ENCODE results near the gene EPC2.
"Not testable (repeated sequence)": the region's sequence is repeated elsewhere in the genome, so short reads cannot be mapped to it uniquely, and the experiment has no call there.

Gene EPC2

DNA sequence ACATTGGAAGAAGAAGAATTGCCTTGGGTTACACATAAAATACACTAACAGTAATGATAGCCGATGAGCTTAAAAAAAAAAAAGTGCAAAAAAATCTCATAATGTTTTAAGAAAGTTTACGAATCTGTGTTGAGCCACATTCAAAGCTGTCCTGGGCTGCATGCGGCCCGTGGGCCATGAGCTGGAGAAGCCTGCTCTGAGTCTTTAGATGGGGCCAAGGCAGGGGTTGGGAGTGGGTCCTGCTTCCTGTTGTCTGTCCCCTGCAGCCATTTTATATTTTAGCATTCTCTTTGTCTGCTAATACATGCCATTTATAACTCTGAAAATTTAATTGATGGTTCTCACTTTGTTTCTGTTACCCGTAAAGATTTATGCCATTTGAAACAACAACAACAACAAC lies 93.2 kb downstream of the EPC2 start:
- DNase-seq = no peak

GRCh38 chr2:148739454-148740105 lies 95.0 kb downstream of the EPC2 start:
- no peak for DNase-seq

- no peak for DNase-seq
Measured at GRCh38 chr2:148742373-148742772, 97.8 kb downstream of the EPC2 start.

- no peak for DNase-seq
Measured at GRCh38 chr2:148745151-148745851, 100.8 kb downstream of the EPC2 start.

DNA sequence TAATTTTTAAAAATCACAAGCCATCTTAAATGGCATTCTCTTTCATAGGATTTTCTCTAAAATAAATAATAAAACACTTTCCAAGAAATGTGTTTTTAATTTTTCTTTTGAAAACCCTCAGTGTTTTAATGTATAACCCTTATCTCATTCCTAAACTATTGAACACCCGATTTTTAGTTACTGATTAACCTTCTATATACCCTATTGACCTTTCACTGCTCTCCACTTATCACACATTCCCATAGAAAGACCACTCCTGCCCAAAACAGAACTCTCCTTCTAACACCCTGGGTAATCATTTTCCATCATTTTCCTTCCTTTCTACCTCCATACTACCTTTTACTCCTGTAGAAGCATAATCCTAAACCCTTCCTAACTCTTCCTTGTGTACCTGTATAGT lies 102.4 kb downstream of the EPC2 start:
- DNase-seq = no peak

GRCh38 chr2:148751907-148752306 lies 107.4 kb downstream of the EPC2 start:
- no peak for DNase-seq

DNA sequence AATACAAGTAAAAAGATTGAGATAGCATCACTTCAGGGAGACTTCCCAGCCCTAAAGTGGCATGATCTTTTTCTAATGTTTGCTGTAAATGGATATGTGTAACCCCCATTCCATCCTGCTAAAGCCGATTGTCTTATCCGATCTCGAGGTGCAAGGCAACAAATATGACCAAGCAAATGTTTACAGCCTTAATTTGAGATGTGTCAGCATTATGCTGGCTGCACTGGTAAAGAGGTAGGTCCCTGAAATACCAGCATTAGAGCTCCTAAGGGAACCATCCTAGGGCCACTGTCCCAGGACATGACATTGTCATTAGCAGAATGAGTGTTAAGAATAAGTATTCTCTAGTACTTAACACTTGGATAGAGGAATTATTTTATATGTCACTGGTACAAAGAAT lies 108.4 kb downstream of the EPC2 start:
- no peak for DNase-seq

DNA sequence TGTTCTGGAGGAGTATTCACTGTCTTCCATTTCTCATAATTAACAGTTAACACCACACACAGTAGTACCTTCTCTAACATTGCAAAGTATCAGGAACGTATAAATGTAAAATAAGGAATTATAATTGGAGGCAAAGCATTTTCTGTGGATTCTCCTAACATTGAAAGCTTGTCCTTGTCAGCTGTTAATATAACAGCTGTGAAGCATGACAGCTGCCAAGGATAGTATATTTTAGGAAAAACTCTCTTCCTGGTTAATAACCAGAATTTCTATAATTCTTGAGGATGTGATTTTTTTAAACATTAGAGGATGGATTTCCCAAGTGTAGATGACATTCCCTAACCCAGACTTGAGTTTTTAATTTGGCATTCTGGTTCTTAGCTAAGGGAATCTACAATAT lies 110.3 kb downstream of the EPC2 start:
- DNase-seq = no peak

GRCh38 chr2:148756292-148756975 lies 111.9 kb downstream of the EPC2 start:
- no peak for DNase-seq

- no peak for DNase-seq
Measured at GRCh38 chr2:148764815-148765214, 120.3 kb downstream of the EPC2 start.

GRCh38 chr2:148770047-148770446 lies 125.5 kb downstream of the EPC2 start:
- DNase-seq = no peak

DNA sequence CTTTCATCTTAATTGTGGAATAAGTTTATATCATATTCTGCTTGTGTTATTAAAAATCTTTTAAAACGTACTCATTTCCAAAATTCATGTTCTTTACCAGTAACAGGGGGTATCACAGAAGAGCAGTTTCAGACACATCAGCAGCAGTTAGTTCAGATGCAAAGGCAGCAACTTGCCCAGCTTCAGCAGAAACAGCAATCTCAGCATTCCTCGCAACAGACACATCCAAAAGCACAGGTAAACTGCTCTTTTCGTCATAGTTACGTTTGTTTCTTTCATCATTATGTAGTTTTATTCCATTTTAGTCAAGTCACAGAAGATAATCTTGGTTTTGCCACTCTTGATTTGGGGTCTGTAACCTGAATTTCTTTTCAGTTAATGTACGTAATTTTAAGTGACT lies 137.0 kb downstream of the EPC2 start:
- no peak for DNase-seq

DNA sequence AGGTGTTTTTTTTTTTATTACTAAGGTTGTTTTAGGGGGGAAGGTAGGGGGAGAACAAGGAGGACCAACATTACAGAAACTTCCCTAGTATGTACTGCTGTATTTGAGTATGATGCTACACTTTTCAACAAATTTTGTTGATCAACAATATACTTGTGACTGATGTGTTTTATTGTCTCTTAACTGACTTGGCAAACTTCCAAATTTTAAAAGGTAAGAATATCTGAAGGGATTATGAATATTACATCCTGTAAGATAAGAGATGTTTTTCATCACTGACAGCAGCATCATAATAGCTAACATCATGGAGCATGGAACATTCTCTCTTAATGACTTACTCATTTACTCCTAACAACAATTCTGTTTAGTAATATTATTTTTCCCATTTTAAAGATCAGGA lies 144.5 kb downstream of the EPC2 start:
- no peak for DNase-seq

DNA sequence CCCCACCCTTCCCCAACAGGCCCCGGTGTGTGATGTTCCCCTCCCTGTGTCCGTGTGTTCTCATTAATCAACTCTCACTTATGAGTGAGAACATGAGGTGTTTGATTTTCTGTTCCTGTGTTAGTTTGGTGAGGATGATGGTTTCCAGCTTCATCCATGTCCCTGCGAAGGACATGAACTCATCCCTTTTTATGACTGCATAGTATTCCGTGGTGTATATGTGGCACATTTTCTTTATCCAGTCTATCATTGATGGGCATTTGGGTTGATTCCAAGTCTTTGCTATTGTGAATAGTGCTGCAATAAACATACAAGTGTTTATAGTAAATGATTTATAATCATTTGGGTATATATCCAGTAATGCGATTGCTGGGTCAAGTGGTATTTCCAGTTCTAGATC lies 145.6 kb downstream of the EPC2 start:
- not testable (repeated sequence) for DNase-seq

- DNase-seq = no peak
Measured at GRCh38 chr2:148794558-148794957, 150.0 kb downstream of the EPC2 start.

DNA sequence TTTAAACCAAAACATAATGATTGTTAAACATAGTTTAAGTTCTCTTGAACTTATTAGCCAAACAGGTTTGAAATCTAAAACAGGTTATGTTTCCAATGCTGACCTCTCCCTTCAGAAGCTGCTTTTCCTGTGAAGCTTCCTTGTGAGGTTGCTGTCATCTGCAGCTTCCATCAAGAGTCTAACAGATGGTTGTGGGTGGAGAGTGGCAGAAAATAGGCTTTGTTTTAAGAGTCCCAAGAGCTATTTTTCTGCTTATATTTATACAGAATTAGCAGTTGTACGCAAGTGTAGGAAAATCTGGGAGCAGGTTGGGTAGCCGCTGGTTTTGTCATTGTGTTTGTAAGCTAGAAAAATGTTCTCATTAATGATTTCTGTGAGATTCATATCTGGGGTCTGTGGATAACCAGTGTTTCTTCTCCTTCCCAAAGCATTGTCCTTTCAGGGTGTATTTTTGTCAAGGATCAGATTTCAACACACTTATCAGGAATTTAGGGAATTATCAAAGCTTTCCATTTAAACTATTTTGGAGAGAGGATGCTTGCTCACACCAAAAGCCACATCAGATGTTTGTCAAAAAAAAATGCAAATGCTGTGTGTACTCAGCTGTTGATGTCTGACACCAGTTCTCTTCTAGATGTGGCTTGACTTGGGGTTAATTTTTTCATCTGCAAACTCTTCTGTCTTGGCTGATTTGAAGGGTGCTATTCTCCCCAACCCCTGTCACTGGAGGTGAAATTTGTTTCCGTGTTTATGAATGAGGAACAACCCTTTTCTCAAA lies 152.4 kb downstream of the EPC2 start:
- no peak for DNase-seq

GRCh38 chr2:148802448-148803220 lies 158.1 kb downstream of the EPC2 start:
- no peak for DNase-seq

DNA sequence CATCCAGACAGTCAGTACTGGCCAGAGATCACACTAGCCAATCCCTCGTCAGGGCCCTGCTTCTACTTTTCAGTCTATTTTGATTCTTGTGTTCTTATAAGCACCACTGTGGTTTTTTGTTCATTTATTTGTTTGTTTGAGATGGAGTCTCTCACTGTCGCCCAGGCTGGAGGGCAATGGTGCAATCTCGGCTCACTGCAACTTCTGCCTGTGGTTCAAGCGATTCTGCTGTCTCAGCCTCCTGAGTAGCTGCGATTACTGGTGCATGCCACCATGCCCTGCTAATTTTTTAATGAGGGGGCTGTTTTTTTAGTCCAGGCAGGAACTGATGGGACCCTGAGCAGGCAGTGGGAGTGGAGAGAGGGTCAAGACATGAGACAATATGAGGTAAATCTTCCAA lies 165.5 kb downstream of the EPC2 start:
- DNase-seq = no peak

DNA sequence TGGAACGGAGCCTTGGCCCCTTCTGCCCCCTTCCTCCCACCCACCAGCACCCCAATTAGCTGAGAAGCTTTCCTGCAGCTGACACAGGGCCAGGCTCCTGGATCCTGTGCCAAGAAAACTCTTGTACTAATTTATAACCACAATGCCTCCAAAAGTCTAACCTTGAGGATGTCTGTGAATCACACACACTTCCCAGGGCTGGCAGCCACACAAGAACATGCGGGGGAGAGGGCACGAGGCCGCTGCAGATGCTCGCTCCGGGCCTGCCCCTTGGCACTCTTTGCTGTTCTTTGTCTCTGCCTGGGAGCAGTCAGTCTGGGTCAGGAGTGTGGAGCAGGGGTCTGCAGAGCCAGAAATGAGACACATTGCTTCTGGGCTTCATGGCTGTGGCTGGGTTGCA lies 167.8 kb downstream of the EPC2 start:
- DNase-seq = no peak

- DNase-seq = peak; percentile 49 to 61
Measured at GRCh38 chr2:148813603-148814065, 169.1 kb downstream of the EPC2 start.

- no peak for DNase-seq
Measured at GRCh38 chr2:148814143-148814859, 169.8 kb downstream of the EPC2 start.
